ENCODE results near the gene ULK4.

GRCh38 chr3:41651718-41652117, 310.2 kb downstream of the ULK4 start:
- no peak for TF ChIP-seq CTCF (IDR thresholded peaks at IDR 0.05 in 2 of 3, conservative IDR thresholded peaks at IDR 0.05 in 1 of 3; ENCODE audit: borderline replicate concordance in 1 of 3, insufficient read depth in 1 of 3, low read depth in 2 of 3, low read length in 2 of 3)
- TF ChIP-seq ZBTB33 (IDR thresholded peaks at IDR 0.05; ENCODE audit: extremely low read depth, insufficient replicate concordance, low read length): no peak
- TF ChIP-seq RAD21 (IDR thresholded peaks at IDR 0.05; ENCODE audit: low read depth): no peak
- TF ChIP-seq EGR1 (IDR thresholded peaks at IDR 0.05; ENCODE audit: low read depth): no peak
- no peak for TF ChIP-seq ZFX (IDR thresholded peaks at IDR 0.05)
